AML-193 (cell line): ENCODE results near the gene ZNF546.

Source experiments
- DNase-seq, 2 experiments: peaks; one replicate each; lab custom pipeline; 2025; lab: John Stamatoyannopoulos, UW

Gene ZNF546

GRCh38 chr19:40055832-40056504, 59.1 kb downstream of the ZNF546 start, which contains the start of gene ZNF780B:
Gene ZNF780B, minus strand, starts transcription at chr19:40056231. Its CDS starts 5,899 bp downstream, at chr19:40050332.
- DNase-seq: peak; percentile 51 to 56

GRCh38 chr19:40056505-40056904, 59.6 kb downstream of the ZNF546 start:
- DNase-seq: no peak

GRCh38 chr19:40057166-40057565, 60.3 kb downstream of the ZNF546 start:
- no peak for DNase-seq

DNA sequence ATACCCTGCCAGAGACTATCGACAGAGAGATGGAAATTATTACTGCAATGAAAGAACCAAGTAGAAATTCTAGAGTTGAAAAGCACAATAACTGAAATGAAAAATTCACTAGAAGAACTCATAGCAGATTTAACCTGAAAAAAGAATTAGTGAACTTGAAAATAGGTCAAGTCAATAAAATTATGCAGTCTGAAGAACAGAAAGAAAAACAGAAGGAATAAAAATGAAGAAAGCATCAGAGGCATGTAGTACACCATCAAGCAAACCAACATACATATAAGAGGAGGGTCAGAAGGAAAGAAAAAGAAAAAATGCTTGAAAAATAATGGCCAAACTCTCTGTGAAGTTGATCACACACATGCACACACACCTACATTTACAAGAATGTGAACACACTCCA, 62.8 kb downstream of the ZNF546 start:
- no peak for DNase-seq

GRCh38 chr19:40070058-40070457, 73.2 kb downstream of the ZNF546 start:
- DNase-seq: no peak
